ENCODE data around the gene ATP13A1. TPM values are rescaled to one million over a fixed set of nuclear protein-coding genes. Genes with fewer than 3 reads are reported as not detected.

The ATP13A1 gene
- 77.4 and 94.7 TPM in 2 replicates for total RNA-seq

GRCh38 chr19:19663256-19664120, at the start of gene ATP13A1:
Gene ATP13A1, minus strand, starts transcription at chr19:19663676. Its CDS starts 10 bp downstream, at chr19:19663666.

GRCh38 chr19:19668230-19669012, 4.9 kb upstream of the ATP13A1 start, which contains the start of gene ZNF101:
Gene ZNF101, plus strand, starts transcription at chr19:19668839. Its CDS starts 125 bp downstream, at chr19:19668964.

GRCh38 chr19:19643158-19644053, 20.1 kb downstream of the ATP13A1 start, which contains the start of gene GMIP:
Gene GMIP, minus strand, starts transcription at chr19:19643657. Its CDS starts 128 bp downstream, at chr19:19643529.

GRCh38 chr19:19627621-19628500, 35.6 kb downstream of the ATP13A1 start, which contains the start of gene LPAR2:
Gene LPAR2, minus strand, starts transcription at chr19:19628220. Its CDS starts 945 bp downstream, at chr19:19627275.

GRCh38 chr19:19618219-19619051, 45.0 kb downstream of the ATP13A1 start, which contains the start of gene PBX4:
Gene PBX4, minus strand, starts transcription at chr19:19618687. Its CDS starts 58 bp downstream, at chr19:19618629.

Other genes starting within 250 kb of the ATP13A1 start
- gene TSSK6, start 148.1 kb downstream of the ATP13A1 start, total RNA-seq = 1.2 and 2.1 TPM in 2 replicates
- 87.4 and 119 TPM in 2 replicates for gene NDUFA13, start 147.5 kb downstream of the ATP13A1 start, total RNA-seq
- 0.65 and 0.89 TPM in 2 replicates for gene YJEFN3, start 134.8 kb downstream of the ATP13A1 start, total RNA-seq
- gene CILP2, start 125.4 kb downstream of the ATP13A1 start, total RNA-seq = 0.30 and 0.69 TPM in 2 replicates
- 0.55 and 1.2 TPM in 2 replicates for gene PBX4, start 45.0 kb downstream of the ATP13A1 start, total RNA-seq
- 0.89 and 1.6 TPM in 2 replicates for gene LPAR2, start 35.5 kb downstream of the ATP13A1 start, total RNA-seq
- 5.9 and 10.3 TPM in 2 replicates for gene GMIP, start 20.0 kb downstream of the ATP13A1 start, total RNA-seq
- 3.9 and 5.2 TPM in 2 replicates for gene ZNF101, start 5.2 kb upstream of the ATP13A1 start, total RNA-seq
- gene ZNF14, start 69.4 kb upstream of the ATP13A1 start, total RNA-seq = 5.5 and 8.3 TPM in 2 replicates
- gene ZNF506, start 158.1 kb upstream of the ATP13A1 start, total RNA-seq = 15.5 and 16.3 TPM in 2 replicates
- gene ZNF253, start 202.2 kb upstream of the ATP13A1 start, total RNA-seq = 3.2 and 3.3 TPM in 2 replicates
- gene ZNF93, start 237.3 kb upstream of the ATP13A1 start, total RNA-seq = 7.1 and 10.7 TPM in 2 replicates

All from smooth muscle cell of the umbilical artery (primary cell).